Mucosa of descending colon (tissue), 3 donors: ENCODE measurements around the gene FES. TPM values are rescaled to one million over a fixed set of nuclear protein-coding genes. Genes with fewer than 3 reads are reported as not detected.

Experiments used
- ATAC-seq: fragments of 200-7000 bp; cut with Tn5 transposase; one replicate; pipeline ENCODE4 v1.9.1; 2020; ENCODE audit warnings: mild to moderate bottlenecking, moderate library complexity
- DNase-seq, 3 donors: peaks; one replicate each; pipeline ENCODE4 v3.0.0-alpha.2; 2020
- H3K36me3 ChIP-seq: fragments of 200-600 bp; one replicate; pipeline ENCODE4 v1.8.0; 2021; ENCODE audit warnings: low read depth, mild to moderate bottlenecking
- H3K4me1 ChIP-seq: fragments of 200-600 bp; one replicate; pipeline ENCODE4 v1.8.0; 2021; ENCODE audit warnings: low read depth, mild to moderate bottlenecking
- H3K4me3 ChIP-seq: fragments of 200-600 bp; one replicate; pipeline ENCODE4 v1.8.0; 2021; ENCODE audit warnings: mild to moderate bottlenecking
- H3K9me3 ChIP-seq: fragments of 200-600 bp; one replicate; pipeline ENCODE4 v1.8.0; 2021; ENCODE audit warnings: mild to moderate bottlenecking
- CTCF ChIP-seq: fragments of 200-600 bp; IDR thresholded peaks from one replicate; pipeline ENCODE4 v1.8.0; 2022; ENCODE audit warnings: antibody characterized with exemption, mild to moderate bottlenecking
- intact Hi-C, 2 donors: fragments of 100-400 bp; cut with DNase I in 1 of 2; cut with micrococcal nuclease in 1 of 2; formaldehyde crosslinking; loops; one replicate each; pipeline versions ENCODE4 v1.11.0 to v1.11.1; 2022; cut with DNase I, micrococcal nuclease
- total RNA-seq, 3 donors: library from RNA; stranded (reverse); fragmentation: NEBNext Ultra II Directional in 2 of 3; extraction: Animal tissue kit (Norgen Biotek cat#: 25700) in 2 of 3; gene quantifications; one replicate each; pipeline versions ENCODE4 v1.2.1 to v1.2.4, GENCODE V29; 2021 to 2023
- donor health status: DM: no; HTN: no; CAD: no; lungs with moderate emphysema.
- donor health status: DM: no; HTN: no; CAD: no.
- donor health status: DM: no; HTN: yes; CAD: no.

The FES gene
- total RNA-seq, 3 donors from 2014 or later = 7.9 to 18.6 (median 12.1) TPM

GRCh38 chr15:90866800-90867199 lies 17.5 kb upstream of the FES start:
- Histone ChIP-seq H3K4me3 (no peak overlapping the region), H3K36me3 (no peaks in the 10 kb centered on the region), H3K4me1 (peaks cover 15% of the 10 kb centered on the region), H3K9me3 (no peaks in the 10 kb centered on the region)
- intact Hi-C loops = no loop called here
- ATAC-seq (no peak), DNase-seq (no peak)
- TF ChIP-seq CTCF = no peak

GRCh38 chr15:90868261-90868689 lies 16.0 kb upstream of the FES start, which contains the start of gene FURIN:
Gene FURIN (plus strand): TSS chr15:90868588. CDS start chr15:90875741, 7,153 bp downstream.
- no peak within 1 kb of the TSS for H3K4me3 ChIP-seq
- H3K36me3 ChIP-seq = no peaks in the 10 kb centered on the region
- peaks cover 22% of the 10 kb centered on the region for H3K4me1 ChIP-seq
- TF ChIP-seq CTCF = no peak
- intact Hi-C loops = no loop called here
- DNase-seq (peak in 2 of 3 donors; percentile 74 to 81), ATAC-seq (peak; percentile 68)
- H3K9me3 ChIP-seq = no peaks in the 10 kb centered on the region

GRCh38 chr15:90869140-90869541 lies 15.2 kb upstream of the FES start:
- TF ChIP-seq CTCF = no peak
- no peak for ATAC-seq
- peaks cover 30% of the 10 kb centered on the region for H3K4me1 ChIP-seq
- no peaks in the 10 kb centered on the region for H3K36me3 ChIP-seq
- intact Hi-C loops = no loop called here
- no peaks in the 10 kb centered on the region for H3K9me3 ChIP-seq
- no peak for DNase-seq
- H3K4me3 ChIP-seq = no peak overlapping the region

- Histone ChIP-seq H3K9me3 (no peaks in the 10 kb centered on the region), H3K4me1 (peaks cover 36% of the 10 kb centered on the region), H3K36me3 (no peaks in the 10 kb centered on the region), H3K4me3 (no peak overlapping the region)
- ATAC-seq = peak; percentile 50
- peak; percentile 55 to 75 (median 61) for DNase-seq
- intact Hi-C loops = loop anchor here in 1 of 2 donors (10.0 kb wide), 1 partner anchor 155 kb away; the partner anchor contains the start of gene BLM
- TF ChIP-seq CTCF = no peak
Observed at GRCh38 chr15:90869601-90870353, 14.5 kb upstream of the FES start.

GRCh38 chr15:90870354-90871138 lies 13.8 kb upstream of the FES start:
- ATAC-seq = peak; percentile 7
- no peak for TF ChIP-seq CTCF
- Histone ChIP-seq H3K36me3 (no peaks in the 10 kb centered on the region), H3K4me3 (peak overlapping the region; percentile 82), H3K4me1 (peaks cover 36% of the 10 kb centered on the region), H3K9me3 (no peaks in the 10 kb centered on the region)
- intact Hi-C loops = loop anchor here in 1 of 2 donors (10.0 kb wide), 1 partner anchor 156 kb away; the partner anchor contains the start of gene BLM
- DNase-seq = peak in 1 of 3 donors; percentile 36
